DND-41 (cell line): Measurements from ENCODE around the gene LYRM4.

Experiments
- ATAC-seq: fragments of 200-7000 bp; cut with Tn5 transposase; 3 replicates; pipeline ENCODE4 v1.9.1; 2021; ENCODE audit warnings: low read depth; ENCODE audit not compliant: insufficient read depth
- DNase-seq: peaks from one replicate; pipeline ENCODE4 v3.0.0-alpha.2; 2020
- H2AFZ ChIP-seq: 2 replicates; pipeline ENCODE4 v1.6.0; 2012; ENCODE audit warnings: low read depth, low read length
- H3K27ac ChIP-seq: 2 replicates; pipeline ENCODE4 v1.5.1; 2012; ENCODE audit warnings: low read length, inconsistent platforms
- H3K27me3 ChIP-seq: fragments of 200-600 bp; sonication (generic); 2 replicates; pipeline ENCODE4 v1.6.0; 2012; ENCODE audit warnings: low read length, mild to moderate bottlenecking, inconsistent platforms; ENCODE audit not compliant: insufficient read depth, poor library complexity
- H3K36me3 ChIP-seq: 2 replicates; pipeline ENCODE4 v1.5.1; 2012; ENCODE audit warnings: low read length, inconsistent platforms; ENCODE audit not compliant: insufficient read depth
- H3K4me1 ChIP-seq: 2 replicates; pipeline ENCODE4 v1.5.1; 2012; ENCODE audit warnings: mild to moderate bottlenecking, low read length; ENCODE audit not compliant: insufficient read depth
- H3K4me2 ChIP-seq: 2 replicates; pipeline ENCODE4 v1.6.0; 2012; ENCODE audit warnings: mild to moderate bottlenecking, moderate library complexity, low read length, inconsistent platforms; ENCODE audit not compliant: insufficient read depth
- H3K4me3 ChIP-seq, 2 experiments: fragments of 200-600 bp in 1 of 2; shearing (Covaris generic) in 1 of 2; 2 replicates each; pipeline ENCODE4 v1.5.1; 2012 to 2016; ENCODE audit warnings: inconsistent platforms in 2 of 2, low read length in 2 of 2, mild to moderate bottlenecking in 2 of 2, low read depth in 1 of 2, moderate library complexity in 1 of 2
- H3K79me2 ChIP-seq: 2 replicates; pipeline ENCODE4 v1.6.0; 2012; ENCODE audit warnings: low read length, inconsistent platforms; ENCODE audit not compliant: insufficient read depth
- H3K9ac ChIP-seq: 2 replicates; pipeline ENCODE4 v1.6.0; 2012; ENCODE audit warnings: low read depth, mild to moderate bottlenecking, inconsistent platforms, low read length, moderate library complexity
- H3K9me3 ChIP-seq: 2 replicates; pipeline ENCODE4 v1.5.1; 2012; ENCODE audit warnings: low read length, moderate library complexity, mild to moderate bottlenecking, inconsistent platforms; ENCODE audit not compliant: insufficient read depth, severe bottlenecking
- H4K20me1 ChIP-seq: 2 replicates; pipeline ENCODE4 v1.6.0; 2012; ENCODE audit warnings: low read length; ENCODE audit not compliant: insufficient read depth
- EZH2 ChIP-seq: IDR thresholded peaks from 3 replicates; pipeline ENCODE4 v1.6.1; 2012; ENCODE audit warnings: borderline replicate concordance, low read depth, mild to moderate bottlenecking, moderate library complexity, low read length, inconsistent platforms; ENCODE audit not compliant: severe bottlenecking
- TF ChIP-seq, protein P1 (sequence below): IDR thresholded peaks from 2 replicates; pipeline ENCODE4 v1.5.1; 2012; ENCODE audit warnings: borderline replicate concordance, low read length, moderate library complexity, mild to moderate bottlenecking; ENCODE audit not compliant: poor library complexity, severe bottlenecking; ENCODE audit errors: extremely low read depth

LYRM4 gene

DNA sequence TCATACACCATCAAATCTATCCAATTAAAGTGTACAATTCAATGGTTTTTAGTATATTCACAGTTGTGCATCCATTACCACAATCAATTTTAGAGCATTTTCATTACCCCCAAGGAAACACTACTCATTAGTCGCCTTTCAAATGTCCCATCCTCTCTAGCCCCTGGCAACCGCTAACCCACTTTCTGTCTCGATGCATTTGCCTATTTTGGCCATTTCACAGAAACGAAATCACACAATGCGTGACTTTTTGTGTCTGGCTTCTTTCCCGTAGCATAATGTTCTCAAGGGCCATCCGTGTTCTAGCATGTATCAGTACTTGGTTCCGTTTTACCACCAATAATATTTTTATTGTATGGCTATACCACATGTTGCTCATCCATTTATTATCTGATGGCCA lies 123.9 kb downstream of the LYRM4 start:
- no peak for TF ChIP-seq EZH2
- TF ChIP-seq, protein P1, sequence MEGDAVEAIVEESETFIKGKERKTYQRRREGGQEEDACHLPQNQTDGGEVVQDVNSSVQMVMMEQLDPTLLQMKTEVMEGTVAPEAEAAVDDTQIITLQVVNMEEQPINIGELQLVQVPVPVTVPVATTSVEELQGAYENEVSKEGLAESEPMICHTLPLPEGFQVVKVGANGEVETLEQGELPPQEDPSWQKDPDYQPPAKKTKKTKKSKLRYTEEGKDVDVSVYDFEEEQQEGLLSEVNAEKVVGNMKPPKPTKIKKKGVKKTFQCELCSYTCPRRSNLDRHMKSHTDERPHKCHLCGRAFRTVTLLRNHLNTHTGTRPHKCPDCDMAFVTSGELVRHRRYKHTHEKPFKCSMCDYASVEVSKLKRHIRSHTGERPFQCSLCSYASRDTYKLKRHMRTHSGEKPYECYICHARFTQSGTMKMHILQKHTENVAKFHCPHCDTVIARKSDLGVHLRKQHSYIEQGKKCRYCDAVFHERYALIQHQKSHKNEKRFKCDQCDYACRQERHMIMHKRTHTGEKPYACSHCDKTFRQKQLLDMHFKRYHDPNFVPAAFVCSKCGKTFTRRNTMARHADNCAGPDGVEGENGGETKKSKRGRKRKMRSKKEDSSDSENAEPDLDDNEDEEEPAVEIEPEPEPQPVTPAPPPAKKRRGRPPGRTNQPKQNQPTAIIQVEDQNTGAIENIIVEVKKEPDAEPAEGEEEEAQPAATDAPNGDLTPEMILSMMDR: no peak
- H3K4me1 ChIP-seq: no peaks in the 10 kb centered on the region
- no peak overlapping the region for H3K4me2 ChIP-seq
- DNase-seq (no peak), ATAC-seq (no peak)
- no peaks in the 10 kb centered on the region for H3K79me2 ChIP-seq
- no peak overlapping the region for H3K4me3 ChIP-seq
- H3K9ac ChIP-seq: no peak overlapping the region
- no peaks in the 10 kb centered on the region for H3K36me3 ChIP-seq
- H2AFZ ChIP-seq: no peak overlapping the region
- no peaks in the 10 kb centered on the region for H3K9me3 ChIP-seq
- H4K20me1 ChIP-seq: peaks cover 2% of the 10 kb centered on the region
- no peaks in the 10 kb centered on the region for H3K27me3 ChIP-seq
- H3K27ac ChIP-seq: no peak overlapping the region

DNA sequence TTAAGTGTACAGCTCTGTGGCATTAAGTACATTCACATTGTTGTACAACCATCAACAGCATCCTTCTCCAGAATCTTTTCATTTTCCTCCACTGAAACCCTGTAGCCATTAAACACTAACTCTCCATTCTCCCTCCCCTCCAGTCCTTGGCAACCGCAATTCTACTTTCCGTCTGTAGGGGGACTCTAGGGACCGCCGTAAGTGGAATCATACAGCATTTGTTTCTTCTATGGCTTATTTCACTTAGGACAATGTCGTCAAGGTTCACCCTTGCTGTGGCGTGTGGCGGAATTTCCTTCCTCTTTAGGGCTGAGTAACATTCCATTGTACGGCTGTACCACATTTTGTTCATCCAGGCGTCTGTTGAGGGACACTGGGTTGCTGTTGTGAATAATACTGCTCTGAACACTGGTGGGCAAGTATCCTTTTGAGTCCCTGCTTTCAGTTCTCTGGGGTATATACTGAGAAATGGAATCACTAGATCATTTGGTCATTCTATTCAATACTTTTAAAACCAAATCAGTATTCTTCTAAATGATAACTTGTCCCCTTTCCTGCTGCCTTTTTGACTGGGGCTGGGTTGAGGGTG lies 124.9 kb downstream of the LYRM4 start:
- Histone ChIP-seq H3K4me2 (no peak overlapping the region), H3K79me2 (no peaks in the 10 kb centered on the region), H2AFZ (no peak overlapping the region), H3K9me3 (no peaks in the 10 kb centered on the region), H4K20me1 (no peaks in the 10 kb centered on the region; the same call in 1 of the 2 replicates), H3K27ac (no peak overlapping the region), H3K36me3 (no peaks in the 10 kb centered on the region), H3K27me3 (no peaks in the 10 kb centered on the region), H3K4me1 (no peaks in the 10 kb centered on the region), H3K4me3 (no peak overlapping the region), H3K9ac (no peak overlapping the region)
- TF ChIP-seq, protein P1: peak; percentile 84
- TF ChIP-seq EZH2: no peak
- peak; percentile 56 for DNase-seq
- ATAC-seq: peak; percentile 81

GRCh38 chr6:5133943-5134342 lies 126.8 kb downstream of the LYRM4 start:
- Histone ChIP-seq H3K4me3 (no peak overlapping the region), H3K36me3 (no peaks in the 10 kb centered on the region), H2AFZ (no peak overlapping the region), H3K9me3 (no peaks in the 10 kb centered on the region), H3K79me2 (no peaks in the 10 kb centered on the region), H3K27ac (no peak overlapping the region), H3K9ac (no peak overlapping the region), H3K4me1 (no peaks in the 10 kb centered on the region), H3K27me3 (no peaks in the 10 kb centered on the region), H3K4me2 (no peak overlapping the region), H4K20me1 (peaks cover 5% of the 10 kb centered on the region; the same call in 1 of the 2 replicates)
- ATAC-seq (no peak), DNase-seq (no peak)
- TF ChIP-seq, protein P1: no peak
- no peak for TF ChIP-seq EZH2
